LNCaP clone FGC (cell line): ENCODE measurements around the gene FBXL16.

Experiments used
- DNase-seq: peaks from one replicate; pipeline ENCODE4 v3.0.0-alpha.2; 2011; ENCODE audit warnings: low read depth
- H3K4me3 ChIP-seq: 2 replicates; pipeline ENCODE4 v1.5.1; 2011; ENCODE audit warnings: mild to moderate bottlenecking, low read depth, low read length, control low read depth
- TF ChIP-seq, protein P1 (sequence below): IDR thresholded peaks from 2 replicates; pipeline ENCODE4 v1.5.1; 2012; ENCODE audit warnings: mild to moderate bottlenecking; ENCODE audit not compliant: control insufficient read depth, insufficient read depth; ENCODE audit errors: extremely low read depth

The FBXL16 gene

DNA sequence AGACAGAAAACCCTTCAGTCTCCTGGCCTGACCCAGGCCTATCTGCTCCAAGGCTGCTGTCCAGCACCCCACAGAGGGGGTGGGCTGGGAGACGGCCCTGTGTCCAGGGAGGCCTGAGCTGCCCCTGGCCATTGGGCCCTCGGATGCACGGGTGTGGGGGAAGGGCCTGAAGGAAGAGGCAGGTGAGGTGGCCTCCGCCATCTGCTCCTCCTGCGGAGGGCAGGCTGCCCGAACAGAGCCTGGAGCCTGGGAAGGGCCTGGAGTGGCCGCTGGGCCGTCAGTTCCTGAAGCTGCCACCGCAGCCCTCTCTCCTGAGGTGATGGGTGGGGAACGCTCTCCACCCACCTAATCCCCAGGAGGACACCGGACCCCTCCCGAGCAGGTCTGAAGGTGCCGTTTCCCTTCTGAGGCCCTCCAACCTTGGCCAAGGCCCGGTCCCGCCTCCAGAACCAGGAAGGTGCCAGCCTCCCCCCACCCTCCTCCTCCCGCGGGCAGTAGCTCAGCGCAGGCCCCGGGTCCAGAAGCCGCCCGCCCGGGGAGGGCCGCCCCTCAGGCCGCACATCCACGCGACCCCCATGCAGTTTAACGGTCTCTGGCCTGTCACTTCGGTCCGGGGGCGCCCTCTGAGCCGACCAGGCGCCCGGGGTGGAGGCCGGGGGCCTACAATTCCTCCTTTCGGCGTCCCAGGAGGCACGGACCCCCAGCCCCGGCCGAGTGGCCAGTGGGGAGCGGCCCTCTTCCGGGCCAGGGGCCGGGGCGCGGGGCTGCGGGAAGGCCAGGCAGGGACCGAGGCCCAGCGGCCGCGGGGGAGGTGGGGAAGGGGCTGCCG, 835 bp downstream of the FBXL16 start:
- peak overlapping the region; percentile 55 for H3K4me3 ChIP-seq
- DNase-seq = no peak
- TF ChIP-seq, protein P1, sequence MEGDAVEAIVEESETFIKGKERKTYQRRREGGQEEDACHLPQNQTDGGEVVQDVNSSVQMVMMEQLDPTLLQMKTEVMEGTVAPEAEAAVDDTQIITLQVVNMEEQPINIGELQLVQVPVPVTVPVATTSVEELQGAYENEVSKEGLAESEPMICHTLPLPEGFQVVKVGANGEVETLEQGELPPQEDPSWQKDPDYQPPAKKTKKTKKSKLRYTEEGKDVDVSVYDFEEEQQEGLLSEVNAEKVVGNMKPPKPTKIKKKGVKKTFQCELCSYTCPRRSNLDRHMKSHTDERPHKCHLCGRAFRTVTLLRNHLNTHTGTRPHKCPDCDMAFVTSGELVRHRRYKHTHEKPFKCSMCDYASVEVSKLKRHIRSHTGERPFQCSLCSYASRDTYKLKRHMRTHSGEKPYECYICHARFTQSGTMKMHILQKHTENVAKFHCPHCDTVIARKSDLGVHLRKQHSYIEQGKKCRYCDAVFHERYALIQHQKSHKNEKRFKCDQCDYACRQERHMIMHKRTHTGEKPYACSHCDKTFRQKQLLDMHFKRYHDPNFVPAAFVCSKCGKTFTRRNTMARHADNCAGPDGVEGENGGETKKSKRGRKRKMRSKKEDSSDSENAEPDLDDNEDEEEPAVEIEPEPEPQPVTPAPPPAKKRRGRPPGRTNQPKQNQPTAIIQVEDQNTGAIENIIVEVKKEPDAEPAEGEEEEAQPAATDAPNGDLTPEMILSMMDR = no peak

DNA sequence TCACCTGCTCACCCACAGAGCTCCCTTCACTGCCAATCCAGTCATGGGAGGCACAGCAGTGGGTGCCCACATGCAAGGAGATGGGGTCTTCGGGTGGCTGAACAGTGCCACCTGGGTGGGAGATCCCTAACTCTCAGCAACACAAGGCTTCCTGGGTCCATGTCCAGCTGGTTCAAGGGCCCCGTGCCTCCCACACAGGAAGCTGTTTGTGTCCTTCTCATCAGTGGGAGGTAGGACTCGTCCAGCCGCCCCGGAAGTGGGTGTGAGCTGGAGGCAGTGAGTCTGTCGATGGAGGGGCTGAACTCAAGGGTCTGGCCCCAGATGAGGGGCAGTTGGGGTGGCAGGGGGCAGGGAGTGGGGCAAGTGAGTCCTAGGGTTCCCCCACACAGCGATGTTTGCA, 1.6 kb downstream of the FBXL16 start:
- DNase-seq = no peak
- TF ChIP-seq, protein P1 = no peak
- H3K4me3 ChIP-seq = no peak overlapping the region

DNA sequence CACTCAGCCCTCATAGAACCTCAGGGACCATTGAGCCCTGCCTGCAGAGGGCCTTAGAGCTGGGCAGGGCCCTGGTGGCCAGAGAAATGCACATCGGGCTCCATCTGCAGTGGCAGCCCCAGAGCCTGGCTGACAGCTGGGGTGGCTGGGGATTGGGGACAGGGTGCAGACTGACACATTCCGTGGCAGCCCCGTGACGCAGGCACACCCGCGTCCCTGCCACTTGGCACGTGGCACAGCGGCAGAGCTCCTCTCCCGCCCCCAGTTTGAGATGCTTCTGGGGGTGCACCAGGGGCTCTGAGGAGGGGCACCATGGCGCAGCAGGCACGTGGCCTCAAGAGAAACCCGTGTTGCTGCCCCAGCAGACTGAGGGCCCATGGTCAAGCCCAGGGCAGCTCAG, 2.2 kb downstream of the FBXL16 start:
- H3K4me3 ChIP-seq = no peak overlapping the region
- DNase-seq = no peak
- TF ChIP-seq, protein P1 = no peak

DNA sequence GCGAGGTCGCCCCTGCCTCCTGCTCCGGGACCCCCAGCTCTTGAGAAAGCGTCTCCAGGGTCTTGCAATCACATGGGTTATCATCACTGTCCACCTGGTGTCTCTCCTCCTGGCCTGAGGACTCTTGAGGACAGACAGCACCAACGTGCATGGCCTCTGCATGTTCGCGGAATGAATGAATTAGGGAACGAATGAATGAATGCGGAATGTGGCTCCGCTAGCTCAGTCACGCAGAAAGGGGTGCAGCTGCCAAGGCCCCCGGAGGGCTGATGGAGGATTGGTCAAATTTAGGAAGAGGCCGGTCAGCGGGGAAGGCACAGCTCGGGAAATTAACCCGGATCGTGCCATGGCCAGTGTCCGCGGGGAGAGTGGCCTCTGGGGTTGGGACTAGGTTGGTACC, 3.3 kb downstream of the FBXL16 start:
- no peak overlapping the region for H3K4me3 ChIP-seq
- DNase-seq = no peak
- TF ChIP-seq, protein P1 = no peak

DNA sequence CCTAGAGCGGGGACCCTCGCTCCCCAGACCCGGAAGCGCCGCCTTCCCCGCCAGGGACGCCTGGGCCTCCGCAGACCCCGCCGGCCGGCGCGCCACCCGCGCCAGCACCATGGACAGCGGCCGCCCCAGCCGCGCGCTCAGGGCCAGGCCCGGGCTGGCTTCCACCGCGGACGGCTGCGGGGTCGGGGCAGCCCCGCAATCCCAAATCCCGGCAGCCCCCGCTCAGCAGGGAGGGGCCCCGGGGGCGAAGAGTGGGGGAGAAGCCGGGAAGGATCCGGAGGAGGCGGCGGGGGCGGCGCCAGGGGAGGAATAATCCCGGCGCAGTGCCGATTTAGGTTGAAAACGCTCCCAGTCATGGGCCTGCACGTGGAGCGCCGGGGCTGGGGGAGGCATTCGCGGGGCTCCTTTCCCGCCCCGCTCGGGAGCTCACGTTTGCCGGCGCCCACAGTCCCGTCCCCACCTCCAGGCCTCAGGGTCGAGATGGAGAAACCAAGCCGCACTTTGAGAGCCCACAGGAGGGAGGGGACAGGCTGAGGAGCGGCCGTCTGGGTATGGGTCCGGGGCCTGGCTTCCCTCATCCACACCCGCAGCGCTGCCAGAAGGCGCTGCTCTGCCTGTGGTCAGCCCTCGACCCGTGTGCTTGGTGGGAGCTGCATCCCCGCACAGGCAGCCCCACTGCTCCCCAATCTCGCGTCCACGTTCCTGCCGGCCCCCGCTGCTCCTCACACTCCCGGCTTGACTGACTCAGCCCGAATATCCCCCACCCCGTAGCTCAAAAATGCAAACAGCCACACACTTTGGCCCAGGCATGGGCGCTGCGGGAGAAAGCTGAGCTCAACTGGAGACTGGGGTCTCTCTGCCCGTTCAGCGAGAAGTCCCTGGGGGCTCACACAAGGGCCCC, 4.7 kb downstream of the FBXL16 start:
- DNase-seq = no peak
- TF ChIP-seq, protein P1 = no peak
- H3K4me3 ChIP-seq = no peak overlapping the region

DNA sequence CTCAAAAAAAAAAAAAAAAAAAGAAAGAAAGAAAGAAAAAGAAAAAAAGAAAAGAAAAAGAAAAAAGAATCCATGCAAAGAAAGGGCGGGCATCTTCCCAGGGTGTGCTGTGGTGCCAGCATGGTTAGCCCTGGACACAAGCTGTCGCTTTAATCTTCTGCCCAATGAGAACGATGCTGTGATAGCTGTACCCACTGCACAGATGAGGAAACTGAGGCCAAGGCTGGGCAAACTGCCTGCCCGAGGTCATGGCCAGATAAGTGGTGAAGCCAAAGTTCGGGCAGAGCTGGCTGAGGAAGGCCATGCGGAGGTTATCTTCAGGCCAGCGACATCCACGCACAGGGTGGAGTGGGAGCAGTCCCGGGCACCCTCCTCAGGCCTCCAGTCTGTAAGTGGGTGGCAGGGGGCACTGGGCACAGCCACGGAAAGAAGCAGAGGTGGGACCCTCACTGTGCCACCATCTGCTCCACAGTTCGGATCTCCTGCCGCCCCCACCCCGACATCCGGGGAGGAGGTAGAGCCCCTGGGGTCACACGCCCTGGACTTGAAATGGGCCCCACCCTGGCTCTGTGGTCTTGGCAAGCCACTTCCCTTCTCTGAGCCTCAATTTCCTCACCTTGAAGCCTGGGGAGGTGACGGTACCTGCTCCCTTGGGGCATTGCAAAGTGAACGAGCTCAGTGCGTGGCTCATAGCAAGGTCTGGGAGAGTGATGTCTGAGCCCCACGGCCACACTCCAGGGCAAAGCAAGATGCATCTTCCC, 6.5 kb downstream of the FBXL16 start:
- TF ChIP-seq, protein P1 = no peak
- H3K4me3 ChIP-seq = no peak overlapping the region
- no peak for DNase-seq
